ENCODE measurements around the gene TENM3.

DNA sequence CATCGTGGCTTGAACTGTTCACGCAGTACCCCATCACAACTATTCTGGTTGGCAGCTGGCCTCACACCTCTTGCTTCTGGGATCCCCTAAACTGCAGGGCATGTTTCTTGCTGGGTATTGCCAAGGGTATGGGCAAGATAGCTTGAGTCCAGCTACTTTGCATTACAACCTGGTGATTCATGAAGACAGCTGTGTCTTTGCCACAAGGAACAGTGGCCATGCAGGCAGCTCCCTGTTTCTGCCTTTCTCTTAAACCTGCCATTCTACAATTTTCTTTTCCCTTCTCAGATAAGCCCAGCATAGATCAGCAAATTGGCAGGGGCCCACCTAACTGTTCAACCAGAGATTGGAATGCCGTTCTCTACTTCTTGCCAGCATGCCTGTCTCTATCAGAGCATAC is 42.8 kb downstream of the TENM3 start:
- no peak for TF ChIP-seq CTCF (IDR thresholded peaks at IDR 0.05)
- TF ChIP-seq ZFX (IDR thresholded peaks at IDR 0.05; ENCODE audit: borderline replicate concordance), result no peak
